IMR-90 (cell line): Measurements from ENCODE around the gene ACOT7. TPM values are rescaled to one million over a fixed set of nuclear protein-coding genes. Genes with fewer than 3 reads are reported as not detected.

ENCODE experiments used
- ATAC-seq: fragments of 200-7000 bp; cut with Tn5 transposase; 2 replicates; pipeline ENCODE4 v1.9.1; 2020; ENCODE audit warnings: low read depth, mild to moderate bottlenecking, moderate library complexity
- BruUV-seq: library from RNA; stranded (reverse); fragments of 400-500 nt; replicated peaks from 2 replicates; lab custom pipeline; 2021; lab: Mats Ljungman, UMichigan
- CTCF ChIA-PET: fragments of 300-600 bp; formaldehyde crosslinking; extraction: SDS; loops from one replicate; lab custom pipeline; 2021; ENCODE audit warnings: antibody characterized with exemption; lab: Yijun Ruan, JAX
- POLR2A ChIA-PET: fragments of 300-600 bp; sonication (Branson Sonifier 250); formaldehyde crosslinking; loops from one replicate; lab custom pipeline; 2022; ENCODE audit warnings: antibody characterized with exemption; ENCODE audit not compliant: unreplicated experiment; lab: Charles Lee
- DNase-seq: peaks from one replicate; pipeline ENCODE4 v3.0.0; 2013
- H2AFZ ChIP-seq: replicated peaks from 2 replicates; pipeline ENCODE3; 2013; ENCODE audit warnings: low read length, mild to moderate bottlenecking; ENCODE audit not compliant: poor library complexity
- H2AK5ac ChIP-seq: 2 replicates; pipeline ENCODE4 v1.6.1; 2013; ENCODE audit warnings: low read depth, low read length, inconsistent platforms
- H2AK9ac ChIP-seq: replicated peaks from 2 replicates; pipeline ENCODE3; 2013; ENCODE audit warnings: mild to moderate bottlenecking, low read depth, low read length, moderate library complexity; ENCODE audit not compliant: poor library complexity
- H2BK120ac ChIP-seq: 2 replicates; pipeline ENCODE4 v1.6.1; 2013; ENCODE audit warnings: low read depth, low read length, inconsistent platforms
- H2BK15ac ChIP-seq: 3 replicates; pipeline ENCODE4 v1.6.1; 2013; ENCODE audit warnings: low read depth, low read length, inconsistent platforms
- H2BK20ac ChIP-seq: 2 replicates; pipeline ENCODE4 v1.6.1; 2013; ENCODE audit warnings: low read depth, mild to moderate bottlenecking, inconsistent platforms, low read length, moderate library complexity
- H2BK5ac ChIP-seq: 2 replicates; pipeline ENCODE4 v1.6.1; 2013; ENCODE audit warnings: mild to moderate bottlenecking, low read depth, low read length, inconsistent platforms; ENCODE audit not compliant: poor library complexity, severe bottlenecking
- H3K14ac ChIP-seq: replicated peaks from 2 replicates; pipeline ENCODE4 v1.6.1; 2013; ENCODE audit warnings: low read depth, low read length, inconsistent platforms
- H3K18ac ChIP-seq: 2 replicates; pipeline ENCODE4 v1.6.1; 2013; ENCODE audit warnings: low read depth, low read length, control low read depth
- H3K23ac ChIP-seq: 2 replicates; pipeline ENCODE4 v1.6.1; 2013; ENCODE audit warnings: low read depth, low read length, inconsistent platforms
- H3K27ac ChIP-seq: 2 replicates; pipeline ENCODE4 v1.5.1; 2013; ENCODE audit warnings: mild to moderate bottlenecking, control low read depth, low read length; ENCODE audit not compliant: insufficient read depth
- H3K27me3 ChIP-seq: 2 replicates; pipeline ENCODE4 v1.6.1; 2013; ENCODE audit warnings: low read length; ENCODE audit not compliant: control insufficient read depth, insufficient read depth
- H3K36me3 ChIP-seq: 2 replicates; pipeline ENCODE4 v1.6.1; 2013; ENCODE audit warnings: low read length, mixed read lengths; ENCODE audit not compliant: control insufficient read depth, insufficient read depth
- H3K4ac ChIP-seq: 2 replicates; pipeline ENCODE4 v1.6.1; 2013; ENCODE audit warnings: low read depth, low read length, inconsistent platforms
- H3K4me1 ChIP-seq: 2 replicates; pipeline ENCODE4 v1.6.1; 2013; ENCODE audit warnings: low read length, mixed read lengths; ENCODE audit not compliant: control insufficient read depth, insufficient read depth
- H3K4me2 ChIP-seq: 2 replicates; pipeline ENCODE4 v1.6.1; 2013; ENCODE audit warnings: low read depth, mild to moderate bottlenecking, control low read depth, low read length, moderate library complexity
- H3K4me3 ChIP-seq: 2 replicates; pipeline ENCODE4 v1.5.1; 2013; ENCODE audit warnings: low read depth, mild to moderate bottlenecking, control low read depth, low read length, moderate library complexity; ENCODE audit not compliant: insufficient read depth
- H3K56ac ChIP-seq: 2 replicates; pipeline ENCODE4 v1.6.1; 2013; ENCODE audit warnings: low read length, inconsistent platforms; ENCODE audit not compliant: insufficient read depth; ENCODE audit errors: extremely low read depth
- H3K79me1 ChIP-seq, 2 experiments: 2 replicates each; pipeline ENCODE4 v1.6.1; 2013; ENCODE audit warnings: low read length in 2 of 2, inconsistent platforms in 1 of 2, low read depth in 1 of 2
- H3K9ac ChIP-seq: 2 replicates; pipeline ENCODE4 v1.6.1; 2013; ENCODE audit warnings: low read depth, low read length, control low read depth
- H3K9me1 ChIP-seq: 2 replicates; pipeline ENCODE4 v1.6.1; 2013; ENCODE audit warnings: low read length, inconsistent platforms; ENCODE audit not compliant: insufficient read depth
- H3K9me3 ChIP-seq: 2 replicates; pipeline ENCODE4 v1.6.1; 2013; ENCODE audit warnings: low read length; ENCODE audit not compliant: control insufficient read depth, insufficient read depth
- H4K20me1 ChIP-seq: 2 replicates; pipeline ENCODE4 v1.6.1; 2013; ENCODE audit warnings: low read length, inconsistent platforms; ENCODE audit not compliant: insufficient read depth
- H4K5ac ChIP-seq: 2 replicates; pipeline ENCODE4 v1.6.1; 2013; ENCODE audit warnings: mild to moderate bottlenecking, low read depth, low read length, control low read depth
- H4K8ac ChIP-seq, 2 experiments: 2 replicates each; pipeline ENCODE4 v1.6.1; 2013; ENCODE audit warnings: low read depth in 2 of 2, low read length in 2 of 2, control low read depth in 1 of 2, inconsistent platforms in 1 of 2
- H4K91ac ChIP-seq: 2 replicates; pipeline ENCODE4 v1.6.1; 2013; ENCODE audit warnings: low read depth, low read length, inconsistent platforms; ENCODE audit not compliant: insufficient read depth
- BHLHE40 ChIP-seq: fragments of 150-350 bp; IDR thresholded peaks from 2 replicates; pipeline ENCODE4 v1.6.1; 2016; ENCODE audit warnings: mild to moderate bottlenecking, low read depth, low read length
- CEBPB ChIP-seq: IDR thresholded peaks from 2 replicates; pipeline ENCODE4 v1.6.1; 2012; ENCODE audit warnings: low read depth, low read length, improper control_type of control experiment
- CHD1 ChIP-seq: IDR thresholded peaks from 2 replicates; pipeline ENCODE4 v1.6.1; 2012; ENCODE audit warnings: low read depth, low read length, improper control_type of control experiment
- FOS ChIP-seq: fragments of 150-350 bp; IDR thresholded peaks from 2 replicates; pipeline ENCODE4 v1.6.1; 2016; ENCODE audit warnings: low read depth, low read length
- MAFK ChIP-seq: IDR thresholded peaks from 2 replicates; pipeline ENCODE4 v1.6.1; 2012; ENCODE audit warnings: low read depth, low read length, improper control_type of control experiment
- MAZ ChIP-seq: IDR thresholded peaks from 2 replicates; pipeline ENCODE4 v1.6.1; 2012; ENCODE audit warnings: low read depth, mild to moderate bottlenecking, low read length, improper control_type of control experiment, moderate library complexity, borderline replicate concordance
- POLR2A ChIP-seq: IDR thresholded peaks from 2 replicates; pipeline ENCODE4 v1.6.1; 2012; ENCODE audit warnings: mild to moderate bottlenecking, low read depth, low read length
- RCOR1 ChIP-seq: IDR thresholded peaks from 2 replicates; pipeline ENCODE4 v1.6.1; 2012; ENCODE audit warnings: mild to moderate bottlenecking, low read length, improper control_type of control experiment; ENCODE audit not compliant: insufficient replicate concordance
- WGBS, 2 experiments: methylation state at CpG; one replicate each; pipeline versions ENCODE4 v1.1.5 to v1.1.7; 2013; ENCODE audit warnings: missing lambda C conversion rate in 2 of 2; ENCODE audit not compliant: insufficient read length in 1 of 2; ENCODE audit errors: extremely low coverage in 2 of 2; 5-methylcytosine and 5-hydroxymethylcytosine counted together
- dilution Hi-C: fragments of 300-500 bp; cut with HindIII; formaldehyde crosslinking; loops from one replicate; pipeline ENCODE4 v1.14.3; 2018; ENCODE audit warnings: low sequenced_read_pairs; ENCODE audit not compliant: unreplicated experiment
- in situ Hi-C: fragments of 300-500 bp; cut with MboI; formaldehyde crosslinking; loops from 3 replicates; pipeline ENCODE4 v1.14.3; 2019; ENCODE audit warnings: low sequenced_read_pairs, inconsistent platforms, mixed read lengths
- intact Hi-C: fragments of 100-400 bp; cut with micrococcal nuclease; formaldehyde crosslinking; loops from 2 replicates; pipeline ENCODE4 v1.10.0; 2022
- polyA plus RNA-seq, 3 experiments: library from polyadenylated mRNA; depleted of rRNA; stranded (reverse); fragments of >200 nt; gene quantifications; 2 replicates each; pipeline ENCODE4 v1.2.3, GENCODE V29; 2012; ENCODE audit warnings: low replicate concordance in 1 of 3
- total RNA-seq: library from RNA; depleted of rRNA; stranded (reverse); fragments of >200 nt; gene quantifications from 2 replicates; pipeline ENCODE4 v1.2.3, GENCODE V29; 2012
- TF ChIP-seq, protein P1 (sequence below): fragments of 150-350 bp; IDR thresholded peaks from 2 replicates; pipeline ENCODE4 v1.6.1; 2017; ENCODE audit warnings: mild to moderate bottlenecking, antibody characterized with exemption, low read length, low read depth

ACOT7 gene
- total and polyA plus RNA-seq, 2 of the 4 experiments (the other 2 are of a cell fraction): 51.6 to 242 TPM

DNA sequence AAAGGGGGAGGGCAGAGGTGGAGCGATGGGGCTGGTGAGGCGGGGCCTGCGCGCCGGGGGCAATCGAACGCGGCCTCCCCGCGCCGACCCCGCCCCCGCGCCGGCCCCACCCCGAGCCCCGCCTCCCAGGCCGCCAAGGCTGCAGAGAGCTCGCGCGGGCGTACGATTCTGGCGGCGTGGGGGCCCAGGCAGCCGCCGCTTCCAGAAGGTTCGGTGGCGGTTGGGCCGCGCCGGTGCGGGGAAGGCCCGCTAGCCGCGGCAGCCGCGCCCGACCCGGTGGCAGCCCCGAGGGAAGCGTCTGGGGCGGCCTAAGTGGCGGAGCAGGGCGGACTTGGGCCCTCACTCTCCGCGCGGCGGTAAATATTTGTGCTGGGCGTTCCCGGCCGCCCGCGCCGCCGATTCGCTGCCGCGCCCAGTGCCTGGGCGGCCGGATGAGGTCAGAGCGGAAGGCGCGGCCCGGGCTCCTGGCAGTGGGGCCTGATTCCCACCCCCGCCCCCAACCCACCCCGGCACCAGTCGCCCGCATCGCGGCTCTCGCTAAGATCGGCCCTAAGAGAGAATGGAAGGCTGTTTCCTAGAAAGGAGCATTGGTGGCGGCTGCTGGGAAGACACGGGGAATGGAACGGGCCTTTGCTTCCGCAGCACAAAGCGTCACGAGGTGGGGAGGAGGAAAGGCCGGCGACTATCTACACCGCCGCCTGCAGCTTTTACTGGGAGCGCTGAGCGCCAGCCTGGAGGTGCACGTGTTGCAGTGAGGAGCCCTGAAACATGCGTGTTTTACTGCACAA is at the start of gene ACOT7 (continued):
- peak; percentile 73; the same call in 1 of the 2 replicates for TF ChIP-seq BHLHE40

DNA sequence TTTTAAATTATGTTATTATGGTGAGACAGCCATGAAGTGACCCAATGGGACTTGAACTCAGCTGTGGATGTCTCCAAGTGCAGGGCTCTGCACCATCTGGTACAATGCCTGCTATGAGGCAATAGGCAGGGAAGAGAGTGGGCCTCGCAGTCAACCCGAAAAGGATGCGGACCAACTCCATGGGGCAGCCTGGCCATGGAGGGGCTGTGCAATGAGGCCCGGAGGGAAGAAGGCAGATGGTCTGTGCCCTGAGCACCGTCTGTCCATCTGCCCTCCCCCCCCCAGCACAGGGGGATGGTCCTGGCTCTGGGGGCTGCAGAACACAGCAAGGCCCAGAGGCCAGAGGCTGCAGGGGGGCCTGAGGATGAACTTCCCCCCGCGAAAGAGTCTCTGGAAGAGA is 48.0 kb upstream of the ACOT7 start:
- ChIA-PET POLR2A (no interaction called here), CTCF (interaction anchor here (1.3 kb wide), 1 partner anchor 194 kb away, joined by 3 read pairs; no protein-coding TSS in a partner anchor)
- Histone ChIP-seq H3K9ac (no peak overlapping the region), H3K9me1 (no peaks in the 10 kb centered on the region; the same call in 1 of the 2 replicates), H3K18ac (no peak overlapping the region), H3K4me2 (no peak overlapping the region), H2AK5ac (no peak overlapping the region), H2AK9ac (no peak overlapping the region), H3K4me1 (peaks cover 1% of the 10 kb centered on the region; the same call in 1 of the 2 replicates), H4K91ac (no peak overlapping the region), H2BK5ac (no peak overlapping the region), H3K27ac (no peak overlapping the region), H3K14ac (no peak overlapping the region), H3K4ac (no peak overlapping the region), H2BK120ac (no peak overlapping the region), H2BK15ac (no peak overlapping the region), H3K56ac (no peak overlapping the region), H4K20me1 (no peaks in the 10 kb centered on the region; the same call in 1 of the 2 replicates), H3K9me3 (no peaks in the 10 kb centered on the region), H3K79me1 (no peaks in the 10 kb centered on the region), H3K4me3 (no peak overlapping the region), H4K8ac (no peak overlapping the region), H2AFZ (no peak overlapping the region), H3K23ac (no peak overlapping the region), H3K36me3 (no peaks in the 10 kb centered on the region), H4K5ac (no peak overlapping the region), H3K27me3 (peaks cover 36% of the 10 kb centered on the region), H2BK20ac (no peak overlapping the region)
- no TSS peak for BruUV-seq
- intact Hi-C loops: no loop called here
- DNase-seq (no peak), ATAC-seq (no peak)
- WGBS, 2 experiments: 58% methylated on average over 2 of the region's 7 CpGs; no CpG with 5 or more reads in 1 of the 2 experiments
- dilution Hi-C loops: no loop called here
- TF ChIP-seq CHD1 (no peak), RCOR1 (no peak), FOS (no peak), CEBPB (no peak), MAFK (no peak), MAZ (no peak), POLR2A (no peak)
- TF ChIP-seq, protein P1, sequence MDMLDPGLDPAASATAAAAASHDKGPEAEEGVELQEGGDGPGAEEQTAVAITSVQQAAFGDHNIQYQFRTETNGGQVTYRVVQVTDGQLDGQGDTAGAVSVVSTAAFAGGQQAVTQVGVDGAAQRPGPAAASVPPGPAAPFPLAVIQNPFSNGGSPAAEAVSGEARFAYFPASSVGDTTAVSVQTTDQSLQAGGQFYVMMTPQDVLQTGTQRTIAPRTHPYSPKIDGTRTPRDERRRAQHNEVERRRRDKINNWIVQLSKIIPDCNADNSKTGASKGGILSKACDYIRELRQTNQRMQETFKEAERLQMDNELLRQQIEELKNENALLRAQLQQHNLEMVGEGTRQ: no peak
- in situ Hi-C loops: no loop called here
